Panc1 (cell line): ENCODE measurements around the gene SLC25A13. TPM values are rescaled to one million over a fixed set of nuclear protein-coding genes. Genes with fewer than 3 reads are reported as not detected.

Experiments used
- ATAC-seq: fragments of 200-7000 bp; cut with Tn5 transposase; 2 replicates; pipeline ENCODE4 v1.9.1; 2020; ENCODE audit warnings: mild to moderate bottlenecking, moderate library complexity
- BruUV-seq: library from RNA; stranded (reverse); fragments of 400-500 nt; replicated peaks from 2 replicates; lab custom pipeline; 2021; lab: Mats Ljungman, UMichigan
- CTCF ChIA-PET: fragments of 300-600 bp; sonication (Branson Sonifier 250); formaldehyde crosslinking; loops from one replicate; lab custom pipeline; 2022; ENCODE audit warnings: antibody characterized with exemption; lab: Charles Lee
- POLR2A ChIA-PET: fragments of 300-600 bp; sonication (Branson Sonifier 250); formaldehyde crosslinking; loops from one replicate; lab custom pipeline; 2022; ENCODE audit warnings: antibody characterized with exemption; lab: Charles Lee
- DNase-seq: peaks from one replicate; pipeline ENCODE4 v3.0.0-alpha.2; 2010; ENCODE audit warnings: low read depth, low spot score
- H3K27ac ChIP-seq: 2 replicates; pipeline ENCODE4 v1.5.1; 2011; ENCODE audit warnings: mild to moderate bottlenecking, low read length, inconsistent platforms
- H3K27me3 ChIP-seq: fragments of 200-500 bp; sonication (Bioruptor generic); 2 replicates; pipeline ENCODE4 v1.6.0; 2014; ENCODE audit warnings: low read length, inconsistent platforms; ENCODE audit not compliant: control insufficient read depth, insufficient read depth
- H3K36me3 ChIP-seq: fragments of 200-500 bp; sonication (Bioruptor generic); 2 replicates; pipeline ENCODE4 v1.5.1; 2014; ENCODE audit warnings: inconsistent platforms, mild to moderate bottlenecking, low read length, moderate library complexity; ENCODE audit not compliant: control insufficient read depth, insufficient read depth
- H3K4me1 ChIP-seq: 2 replicates; pipeline ENCODE4 v1.5.1; 2011; ENCODE audit warnings: inconsistent platforms, mild to moderate bottlenecking, low read length, moderate library complexity; ENCODE audit not compliant: control insufficient read depth, insufficient read depth
- H3K4me3 ChIP-seq, 2 experiments: 2 replicates each; pipeline ENCODE4 v1.5.1; 2011 to 2012; ENCODE audit warnings: low read depth in 2 of 2, low read length in 2 of 2, mild to moderate bottlenecking in 2 of 2, inconsistent platforms in 1 of 2, moderate library complexity in 1 of 2
- H3K9me3 ChIP-seq: fragments of 200-500 bp; sonication (Bioruptor generic); 2 replicates; pipeline ENCODE4 v1.5.1; 2014; ENCODE audit warnings: low read depth, mild to moderate bottlenecking, inconsistent platforms, low read length, moderate library complexity; ENCODE audit not compliant: control insufficient read depth, insufficient read depth
- POLR2AphosphoS5 ChIP-seq: IDR thresholded peaks from 2 replicates; pipeline ENCODE4 v1.6.1; 2012; ENCODE audit warnings: mild to moderate bottlenecking, low read depth, low read length, moderate library complexity
- SIN3A ChIP-seq: IDR thresholded peaks from 2 replicates; pipeline ENCODE4 v1.6.1; 2012; ENCODE audit warnings: low read depth, mild to moderate bottlenecking, low read length, moderate library complexity, borderline replicate concordance; ENCODE audit not compliant: insufficient read depth
- TCF7L2 ChIP-seq: IDR thresholded peaks from 2 replicates; pipeline ENCODE4 v1.6.1; 2011; ENCODE audit warnings: mild to moderate bottlenecking, low read depth, low read length, inconsistent platforms
- in situ Hi-C: cut with HindIII; loops from 2 replicates; pipeline ENCODE4 v1.10.0; 2016; ENCODE audit warnings: low sequenced_read_pairs, low pct_unique_long_range_greater_than_20kb
- intact Hi-C: fragments of 100-400 bp; cut with micrococcal nuclease; formaldehyde crosslinking; loops from one replicate; pipeline ENCODE4 v1.10.0; 2022; ENCODE audit not compliant: unreplicated experiment
- total RNA-seq: library from RNA; stranded (reverse); gene quantifications from one replicate; pipeline ENCODE4 v1.2.1, GENCODE V29; 2021; ENCODE audit not compliant: unreplicated experiment
- TF ChIP-seq, protein P1 (sequence below), 2 experiments: IDR thresholded peaks; 2 replicates each; pipeline ENCODE4 v1.6.1; 2011 to 2012; ENCODE audit warnings: low read depth in 2 of 2, control low read depth in 1 of 2, low read length in 1 of 2, mild to moderate bottlenecking in 1 of 2, moderate library complexity in 1 of 2; ENCODE audit not compliant: insufficient read depth in 1 of 2
- TF ChIP-seq, protein P2 (sequence below): fragments of 450-650 bp; IDR thresholded peaks from 2 replicates; pipeline ENCODE4 v1.5.1; 2017; ENCODE audit warnings: mild to moderate bottlenecking

The SLC25A13 gene
- total RNA-seq, 1 experiment from 2014 or later = 69.4 TPM

DNA sequence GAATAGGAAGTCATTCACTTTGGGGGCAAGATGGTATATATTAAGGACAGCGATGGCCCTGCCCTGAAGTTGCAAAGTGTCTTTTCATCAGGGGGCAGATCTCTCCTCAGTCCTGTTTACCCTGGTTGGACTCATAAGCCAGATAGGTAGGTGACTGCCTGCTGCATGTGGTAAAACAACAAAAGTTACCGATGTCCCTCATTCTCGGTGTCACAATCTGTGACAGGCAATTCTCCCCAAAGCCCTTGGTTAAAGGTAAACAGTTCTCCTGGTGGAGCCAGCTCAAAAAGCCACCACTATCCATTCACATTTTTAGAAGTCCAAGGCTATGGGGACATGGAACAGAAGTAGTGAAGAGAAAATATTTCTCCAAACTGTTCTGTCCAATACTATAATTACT, 9.9 kb upstream of the SLC25A13 start:
- ChIA-PET CTCF (no interaction called here), POLR2A (no interaction called here)
- no peak overlapping the region for H3K4me3 ChIP-seq
- H3K36me3 ChIP-seq = no peaks in the 10 kb centered on the region
- no peak for DNase-seq
- H3K4me1 ChIP-seq = no peaks in the 10 kb centered on the region
- no peak for TF ChIP-seq TCF7L2
- TF ChIP-seq, protein P1, sequence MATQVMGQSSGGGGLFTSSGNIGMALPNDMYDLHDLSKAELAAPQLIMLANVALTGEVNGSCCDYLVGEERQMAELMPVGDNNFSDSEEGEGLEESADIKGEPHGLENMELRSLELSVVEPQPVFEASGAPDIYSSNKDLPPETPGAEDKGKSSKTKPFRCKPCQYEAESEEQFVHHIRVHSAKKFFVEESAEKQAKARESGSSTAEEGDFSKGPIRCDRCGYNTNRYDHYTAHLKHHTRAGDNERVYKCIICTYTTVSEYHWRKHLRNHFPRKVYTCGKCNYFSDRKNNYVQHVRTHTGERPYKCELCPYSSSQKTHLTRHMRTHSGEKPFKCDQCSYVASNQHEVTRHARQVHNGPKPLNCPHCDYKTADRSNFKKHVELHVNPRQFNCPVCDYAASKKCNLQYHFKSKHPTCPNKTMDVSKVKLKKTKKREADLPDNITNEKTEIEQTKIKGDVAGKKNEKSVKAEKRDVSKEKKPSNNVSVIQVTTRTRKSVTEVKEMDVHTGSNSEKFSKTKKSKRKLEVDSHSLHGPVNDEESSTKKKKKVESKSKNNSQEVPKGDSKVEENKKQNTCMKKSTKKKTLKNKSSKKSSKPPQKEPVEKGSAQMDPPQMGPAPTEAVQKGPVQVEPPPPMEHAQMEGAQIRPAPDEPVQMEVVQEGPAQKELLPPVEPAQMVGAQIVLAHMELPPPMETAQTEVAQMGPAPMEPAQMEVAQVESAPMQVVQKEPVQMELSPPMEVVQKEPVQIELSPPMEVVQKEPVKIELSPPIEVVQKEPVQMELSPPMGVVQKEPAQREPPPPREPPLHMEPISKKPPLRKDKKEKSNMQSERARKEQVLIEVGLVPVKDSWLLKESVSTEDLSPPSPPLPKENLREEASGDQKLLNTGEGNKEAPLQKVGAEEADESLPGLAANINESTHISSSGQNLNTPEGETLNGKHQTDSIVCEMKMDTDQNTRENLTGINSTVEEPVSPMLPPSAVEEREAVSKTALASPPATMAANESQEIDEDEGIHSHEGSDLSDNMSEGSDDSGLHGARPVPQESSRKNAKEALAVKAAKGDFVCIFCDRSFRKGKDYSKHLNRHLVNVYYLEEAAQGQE (IDR thresholded peaks at IDR 0.05; ENCODE audit: insufficient read depth in 1 of 2, low read depth in 2 of 2, low read length in 1 of 2) = no peak
- no peak for TF ChIP-seq SIN3A
- no peak for TF ChIP-seq POLR2AphosphoS5
- TF ChIP-seq, protein P2, sequence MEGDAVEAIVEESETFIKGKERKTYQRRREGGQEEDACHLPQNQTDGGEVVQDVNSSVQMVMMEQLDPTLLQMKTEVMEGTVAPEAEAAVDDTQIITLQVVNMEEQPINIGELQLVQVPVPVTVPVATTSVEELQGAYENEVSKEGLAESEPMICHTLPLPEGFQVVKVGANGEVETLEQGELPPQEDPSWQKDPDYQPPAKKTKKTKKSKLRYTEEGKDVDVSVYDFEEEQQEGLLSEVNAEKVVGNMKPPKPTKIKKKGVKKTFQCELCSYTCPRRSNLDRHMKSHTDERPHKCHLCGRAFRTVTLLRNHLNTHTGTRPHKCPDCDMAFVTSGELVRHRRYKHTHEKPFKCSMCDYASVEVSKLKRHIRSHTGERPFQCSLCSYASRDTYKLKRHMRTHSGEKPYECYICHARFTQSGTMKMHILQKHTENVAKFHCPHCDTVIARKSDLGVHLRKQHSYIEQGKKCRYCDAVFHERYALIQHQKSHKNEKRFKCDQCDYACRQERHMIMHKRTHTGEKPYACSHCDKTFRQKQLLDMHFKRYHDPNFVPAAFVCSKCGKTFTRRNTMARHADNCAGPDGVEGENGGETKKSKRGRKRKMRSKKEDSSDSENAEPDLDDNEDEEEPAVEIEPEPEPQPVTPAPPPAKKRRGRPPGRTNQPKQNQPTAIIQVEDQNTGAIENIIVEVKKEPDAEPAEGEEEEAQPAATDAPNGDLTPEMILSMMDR = no peak
- H3K27ac ChIP-seq = no peak overlapping the region
- intact Hi-C loops = no loop called here
- no peaks in the 10 kb centered on the region for H3K9me3 ChIP-seq
- H3K27me3 ChIP-seq = no peaks in the 10 kb centered on the region; the same call in 1 of the 2 replicates
- in situ Hi-C loops = no loop called here
- no TSS peak for BruUV-seq
- ATAC-seq = no peak

DNA sequence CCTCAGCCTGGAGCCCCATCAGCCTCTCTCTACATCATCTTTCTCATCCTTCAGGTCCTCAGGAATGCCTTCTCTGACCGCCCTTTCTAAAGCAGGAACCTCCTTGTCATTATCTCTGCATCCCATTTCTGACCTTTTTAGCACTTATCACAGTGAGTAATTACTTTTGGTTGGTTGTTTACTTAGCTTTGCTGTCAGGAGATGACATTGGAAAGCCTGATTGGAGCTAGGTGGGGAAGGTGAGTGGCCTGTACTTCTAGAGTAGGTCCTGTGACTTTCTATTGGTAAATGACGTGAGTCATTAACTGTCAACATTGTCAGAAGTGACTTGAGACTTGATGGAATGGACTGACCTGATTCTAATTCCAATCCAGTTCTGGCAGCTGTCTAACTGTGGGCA, 9.3 kb upstream of the SLC25A13 start:
- ATAC-seq (no peak), DNase-seq (peak; percentile 38)
- Histone ChIP-seq H3K36me3 (no peaks in the 10 kb centered on the region), H3K27me3 (no peaks in the 10 kb centered on the region; the same call in 1 of the 2 replicates), H3K4me3 (no peak overlapping the region), H3K27ac (no peak overlapping the region), H3K9me3 (no peaks in the 10 kb centered on the region), H3K4me1 (no peaks in the 10 kb centered on the region)
- ChIA-PET CTCF (no interaction called here), POLR2A (no interaction called here)
- BruUV-seq = no TSS peak
- in situ Hi-C loops = no loop called here
- intact Hi-C loops = no loop called here
- TF ChIP-seq TCF7L2 (no peak), SIN3A (no peak), POLR2AphosphoS5 (no peak)
- TF ChIP-seq, protein P1 (IDR thresholded peaks at IDR 0.05; ENCODE audit: insufficient read depth in 1 of 2, low read depth in 2 of 2, low read length in 1 of 2) = no peak
- TF ChIP-seq, protein P2 = no peak
